Neural progenitor cell (in vitro differentiated cells): Measurements from ENCODE around the gene PTPRN2.

Experiments
- EZH2 ChIP-seq: fragments of 200-600 bp; sonication (generic); IDR thresholded peaks from 2 replicates; pipeline ENCODE4 v1.6.1; 2017; ENCODE audit warnings: antibody characterized with exemption, mild to moderate bottlenecking, moderate library complexity
- TF ChIP-seq, protein P1 (sequence below): fragments of 200-600 bp; sonication (generic); IDR thresholded peaks from 2 replicates; pipeline ENCODE4 v1.5.1; 2017; ENCODE audit warnings: antibody characterized with exemption, mild to moderate bottlenecking

GRCh38 chr7:157972914-157973313 lies 614.7 kb downstream of the PTPRN2 start:
- TF ChIP-seq, protein P1, sequence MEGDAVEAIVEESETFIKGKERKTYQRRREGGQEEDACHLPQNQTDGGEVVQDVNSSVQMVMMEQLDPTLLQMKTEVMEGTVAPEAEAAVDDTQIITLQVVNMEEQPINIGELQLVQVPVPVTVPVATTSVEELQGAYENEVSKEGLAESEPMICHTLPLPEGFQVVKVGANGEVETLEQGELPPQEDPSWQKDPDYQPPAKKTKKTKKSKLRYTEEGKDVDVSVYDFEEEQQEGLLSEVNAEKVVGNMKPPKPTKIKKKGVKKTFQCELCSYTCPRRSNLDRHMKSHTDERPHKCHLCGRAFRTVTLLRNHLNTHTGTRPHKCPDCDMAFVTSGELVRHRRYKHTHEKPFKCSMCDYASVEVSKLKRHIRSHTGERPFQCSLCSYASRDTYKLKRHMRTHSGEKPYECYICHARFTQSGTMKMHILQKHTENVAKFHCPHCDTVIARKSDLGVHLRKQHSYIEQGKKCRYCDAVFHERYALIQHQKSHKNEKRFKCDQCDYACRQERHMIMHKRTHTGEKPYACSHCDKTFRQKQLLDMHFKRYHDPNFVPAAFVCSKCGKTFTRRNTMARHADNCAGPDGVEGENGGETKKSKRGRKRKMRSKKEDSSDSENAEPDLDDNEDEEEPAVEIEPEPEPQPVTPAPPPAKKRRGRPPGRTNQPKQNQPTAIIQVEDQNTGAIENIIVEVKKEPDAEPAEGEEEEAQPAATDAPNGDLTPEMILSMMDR, result no peak
- TF ChIP-seq EZH2, result no peak
